AG04450 (cell line): Measurements from ENCODE around the gene TMC7. TPM values are rescaled to one million over a fixed set of nuclear protein-coding genes. Genes with fewer than 3 reads are reported as not detected.
A peak's percentile ranks its signal among the peaks of the same experiment; 100 is the strongest.

Source experiments
- CTCF ChIA-PET: fragments of 300-600, 350-600 bp; formaldehyde crosslinking; extraction: SDS; loops from one replicate; lab custom pipeline; 2022; ENCODE audit warnings: antibody characterized with exemption, inconsistent platforms; lab: Charles Lee
- POLR2A ChIA-PET: fragments of 350-600 bp; formaldehyde crosslinking; extraction: SDS; loops from one replicate; lab custom pipeline; 2021; ENCODE audit warnings: antibody characterized with exemption, inconsistent platforms; lab: Yijun Ruan, JAX
- DNase-seq: peaks from one replicate; pipeline ENCODE4 v3.0.0-alpha.2; 2011; ENCODE audit warnings: low read depth, low spot score
- H3K27ac ChIP-seq: one replicate; pipeline ENCODE4 v1.5.1; 2012; ENCODE audit warnings: low read depth, low read length, control low read depth
- H3K27me3 ChIP-seq: one replicate; pipeline ENCODE4 v1.6.0; 2012; ENCODE audit warnings: low read length; ENCODE audit not compliant: control insufficient read depth, insufficient read depth
- H3K4me3 ChIP-seq: 2 replicates; pipeline ENCODE4 v1.5.1; 2011; ENCODE audit warnings: mild to moderate bottlenecking, low read depth, low read length, control low read depth
- H3K9me3 ChIP-seq: 2 replicates; pipeline ENCODE4 v1.5.1; 2012; ENCODE audit warnings: low read length; ENCODE audit not compliant: control insufficient read depth, insufficient read depth
- polyA plus RNA-seq: library from polyadenylated mRNA; depleted of rRNA; stranded (reverse); fragments of >200 nt; gene quantifications from 2 replicates; pipeline ENCODE4 v1.2.3, GENCODE V29; 2011
- TF ChIP-seq, protein P1 (sequence below): IDR thresholded peaks from 2 replicates; pipeline ENCODE4 v1.5.1; 2011; ENCODE audit warnings: low read depth, low read length, control low read depth, inconsistent platforms

The TMC7 gene
- polyA plus RNA-seq, 1 experiment, result 0.37 TPM

GRCh38 chr16:19092653-19093410, 109.1 kb downstream of the TMC7 start:
- no peak for DNase-seq
- no peaks in the 10 kb centered on the region for H3K27me3 ChIP-seq
- no peak overlapping the region for H3K4me3 ChIP-seq
- TF ChIP-seq, protein P1, sequence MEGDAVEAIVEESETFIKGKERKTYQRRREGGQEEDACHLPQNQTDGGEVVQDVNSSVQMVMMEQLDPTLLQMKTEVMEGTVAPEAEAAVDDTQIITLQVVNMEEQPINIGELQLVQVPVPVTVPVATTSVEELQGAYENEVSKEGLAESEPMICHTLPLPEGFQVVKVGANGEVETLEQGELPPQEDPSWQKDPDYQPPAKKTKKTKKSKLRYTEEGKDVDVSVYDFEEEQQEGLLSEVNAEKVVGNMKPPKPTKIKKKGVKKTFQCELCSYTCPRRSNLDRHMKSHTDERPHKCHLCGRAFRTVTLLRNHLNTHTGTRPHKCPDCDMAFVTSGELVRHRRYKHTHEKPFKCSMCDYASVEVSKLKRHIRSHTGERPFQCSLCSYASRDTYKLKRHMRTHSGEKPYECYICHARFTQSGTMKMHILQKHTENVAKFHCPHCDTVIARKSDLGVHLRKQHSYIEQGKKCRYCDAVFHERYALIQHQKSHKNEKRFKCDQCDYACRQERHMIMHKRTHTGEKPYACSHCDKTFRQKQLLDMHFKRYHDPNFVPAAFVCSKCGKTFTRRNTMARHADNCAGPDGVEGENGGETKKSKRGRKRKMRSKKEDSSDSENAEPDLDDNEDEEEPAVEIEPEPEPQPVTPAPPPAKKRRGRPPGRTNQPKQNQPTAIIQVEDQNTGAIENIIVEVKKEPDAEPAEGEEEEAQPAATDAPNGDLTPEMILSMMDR, result no peak
- H3K9me3 ChIP-seq, result no peaks in the 10 kb centered on the region
- ChIA-PET CTCF (interaction anchor here (0.6 kb wide), 1 partner anchor 29 kb away, joined by 3 read pairs; no protein-coding TSS in a partner anchor), POLR2A (no interaction called here)
- no peak overlapping the region for H3K27ac ChIP-seq

- ChIA-PET POLR2A (no interaction called here), CTCF (interaction anchor here (0.6 to 2.3 kb wide), 6 partner anchors 8 to 408 kb away, joined by 3 to 13 read pairs (median 4); no protein-coding TSS in a partner anchor)
- no peak for DNase-seq
- Histone ChIP-seq H3K9me3 (no peaks in the 10 kb centered on the region), H3K27me3 (no peaks in the 10 kb centered on the region), H3K27ac (no peak overlapping the region), H3K4me3 (no peak overlapping the region)
- TF ChIP-seq, protein P1, result no peak
Measured at GRCh38 chr16:19093631-19094541, 110.2 kb downstream of the TMC7 start.

- Histone ChIP-seq H3K27ac (no peak overlapping the region), H3K4me3 (no peak overlapping the region), H3K27me3 (no peaks in the 10 kb centered on the region), H3K9me3 (no peaks in the 10 kb centered on the region)
- ChIA-PET POLR2A (no interaction called here), CTCF (interaction anchor here (0.9 to 2.3 kb wide), 6 partner anchors 8 to 408 kb away, joined by 3 to 13 read pairs (median 5); no protein-coding TSS in a partner anchor)
- TF ChIP-seq, protein P1, result 0 out of 2 replicates have a peak, but pooled peaks have one; percentile 4
- DNase-seq, result no peak
Measured at GRCh38 chr16:19094542-19095365, 111.0 kb downstream of the TMC7 start.

DNA sequence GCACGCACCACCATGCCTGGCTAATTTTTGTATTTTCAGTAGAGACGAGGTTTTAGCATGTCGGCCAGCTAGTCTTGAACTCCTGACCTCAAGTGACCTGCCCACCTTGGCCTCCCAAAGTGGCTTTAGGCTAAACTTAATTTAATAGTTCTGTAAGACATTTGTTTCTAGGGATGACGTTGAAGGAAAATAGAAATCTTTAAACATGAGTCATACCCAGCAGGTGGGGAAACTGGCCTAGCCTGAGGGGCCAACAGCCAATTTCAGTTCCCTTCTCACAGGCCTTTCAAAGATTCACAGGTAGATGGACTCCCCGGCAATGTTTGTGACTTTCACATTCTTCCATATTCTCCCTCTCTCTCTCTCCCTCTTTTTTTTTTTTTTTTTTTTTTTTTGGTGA, 111.9 kb downstream of the TMC7 start:
- ChIA-PET POLR2A (no interaction called here), CTCF (interaction anchor here (0.9 to 2.3 kb wide), 4 partner anchors 9 to 280 kb away, joined by 3 to 13 read pairs (median 8); no protein-coding TSS in a partner anchor)
- Histone ChIP-seq H3K9me3 (peaks cover 4% of the 10 kb centered on the region; the same call in 1 of the 2 replicates), H3K27ac (no peak overlapping the region), H3K4me3 (no peak overlapping the region), H3K27me3 (no peaks in the 10 kb centered on the region)
- TF ChIP-seq, protein P1, result no peak
- no peak for DNase-seq
